HG03066 (cell line): ENCODE data around the gene C16orf95.
"Not testable (repeated sequence)": the region's sequence is repeated elsewhere in the genome, so short reads cannot be mapped to it uniquely, and the experiment has no call there.

Experiments used
- ATAC-seq: cut with Tn5 transposase; IDR thresholded peaks from one replicate; pipeline ENCODE4 v1.9.1; 2021; ENCODE audit warnings: low read depth; ENCODE audit not compliant: unreplicated experiment

The C16orf95 gene

GRCh38 chr16:87259431-87259830 is 57.8 kb downstream of the C16orf95 start:
- no peak for ATAC-seq

GRCh38 chr16:87258653-87259052 is 58.5 kb downstream of the C16orf95 start:
- ATAC-seq, result not testable (repeated sequence)

- ATAC-seq, result no peak
Observed at GRCh38 chr16:87255866-87256265, 61.3 kb downstream of the C16orf95 start.

- ATAC-seq, result no peak
Observed at GRCh38 chr16:87254734-87255133, 62.5 kb downstream of the C16orf95 start.

- ATAC-seq, result no peak
Observed at GRCh38 chr16:87254296-87254695, 62.9 kb downstream of the C16orf95 start.

GRCh38 chr16:87253536-87253935 is 63.7 kb downstream of the C16orf95 start:
- ATAC-seq, result no peak
